C4-2B (cell line): Measurements from ENCODE around the gene TOMM20.

ENCODE experiments used
- ZFX ChIP-seq: fragments of 450-650 bp; IDR thresholded peaks from 2 replicates; pipeline ENCODE4 v1.6.1; 2017
- TF ChIP-seq, protein P1 (sequence below): fragments of 450-650 bp; conservative IDR thresholded peaks from 2 replicates; pipeline ENCODE4 v1.5.1; 2017; ENCODE audit warnings: mild to moderate bottlenecking

DNA sequence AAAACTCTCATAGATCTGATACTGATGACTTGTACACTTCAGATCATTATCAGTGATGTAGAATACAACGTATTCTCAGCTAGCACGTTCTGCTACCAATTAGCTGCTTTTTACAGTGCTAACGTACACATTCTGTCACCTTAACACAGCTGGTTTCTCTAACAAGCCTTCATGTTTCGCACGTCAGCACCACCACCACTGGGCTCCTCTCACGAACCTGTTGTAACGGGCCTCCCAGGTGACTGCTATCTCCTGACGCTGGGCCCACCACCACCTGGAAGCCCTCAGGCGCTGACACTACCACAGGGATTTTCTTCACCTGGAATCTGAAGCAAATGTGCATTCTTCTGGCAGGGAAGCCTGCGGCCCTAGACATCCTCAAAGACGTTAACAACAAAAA is 19.8 kb downstream of the TOMM20 start:
- TF ChIP-seq ZFX, result no peak
- TF ChIP-seq, protein P1, sequence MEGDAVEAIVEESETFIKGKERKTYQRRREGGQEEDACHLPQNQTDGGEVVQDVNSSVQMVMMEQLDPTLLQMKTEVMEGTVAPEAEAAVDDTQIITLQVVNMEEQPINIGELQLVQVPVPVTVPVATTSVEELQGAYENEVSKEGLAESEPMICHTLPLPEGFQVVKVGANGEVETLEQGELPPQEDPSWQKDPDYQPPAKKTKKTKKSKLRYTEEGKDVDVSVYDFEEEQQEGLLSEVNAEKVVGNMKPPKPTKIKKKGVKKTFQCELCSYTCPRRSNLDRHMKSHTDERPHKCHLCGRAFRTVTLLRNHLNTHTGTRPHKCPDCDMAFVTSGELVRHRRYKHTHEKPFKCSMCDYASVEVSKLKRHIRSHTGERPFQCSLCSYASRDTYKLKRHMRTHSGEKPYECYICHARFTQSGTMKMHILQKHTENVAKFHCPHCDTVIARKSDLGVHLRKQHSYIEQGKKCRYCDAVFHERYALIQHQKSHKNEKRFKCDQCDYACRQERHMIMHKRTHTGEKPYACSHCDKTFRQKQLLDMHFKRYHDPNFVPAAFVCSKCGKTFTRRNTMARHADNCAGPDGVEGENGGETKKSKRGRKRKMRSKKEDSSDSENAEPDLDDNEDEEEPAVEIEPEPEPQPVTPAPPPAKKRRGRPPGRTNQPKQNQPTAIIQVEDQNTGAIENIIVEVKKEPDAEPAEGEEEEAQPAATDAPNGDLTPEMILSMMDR, result no peak
